Uterus (tissue), 4 donors: Measurements from ENCODE around the gene KCNH8. TPM values are rescaled to one million over a fixed set of nuclear protein-coding genes. Genes with fewer than 3 reads are reported as not detected.

ENCODE experiments used
- DNase-seq, 2 donors: peaks; one replicate each; pipeline ENCODE4 v3.0.0-alpha.2; 2019 to 2020
- H3K27ac ChIP-seq, 2 donors: fragments of 200-600 bp; sonication (generic); 1 replicate in 1 of 2; 2 replicates in 1 of 2; pipeline ENCODE4 v1.5.1; 2016 to 2018
- H3K27me3 ChIP-seq, 2 donors: fragments of 200-600 bp; sonication (generic); one replicate each; pipeline ENCODE4 v1.5.1; 2018 to 2019; ENCODE audit warnings: control low read depth in 1 of 2
- H3K36me3 ChIP-seq, 2 donors: fragments of 200-600 bp; sonication (generic); one replicate each; pipeline ENCODE4 v1.5.1; 2019; ENCODE audit warnings: control low read depth in 1 of 2
- H3K4me1 ChIP-seq, 2 donors: fragments of 200-600 bp; sonication (generic); one replicate each; pipeline ENCODE4 v1.5.1; 2018 to 2019; ENCODE audit warnings: control low read depth in 1 of 2
- H3K4me3 ChIP-seq, 2 donors: fragments of 200-600 bp; sonication (generic); 1 replicate in 1 of 2; 2 replicates in 1 of 2; pipeline ENCODE4 v1.5.1; 2018 to 2019; ENCODE audit warnings: mild to moderate bottlenecking in 1 of 2
- H3K9me3 ChIP-seq, 2 donors: fragments of 200-600 bp; sonication (generic); one replicate each; pipeline ENCODE4 v1.5.1; 2019; ENCODE audit warnings: control low read depth in 1 of 2
- CTCF ChIP-seq, 4 experiments: fragments of 200-600 bp in 2 of 4; fragments of 450-650 bp in 2 of 4; sonication (generic) in 2 of 4; IDR thresholded peaks; one replicate each; pipeline ENCODE4 v1.5.1; 2016 to 2019; ENCODE audit warnings: antibody characterized with exemption in 4 of 4, mild to moderate bottlenecking in 2 of 4, moderate library complexity in 1 of 4
- POLR2A ChIP-seq, 2 donors: fragments of 450-650 bp; IDR thresholded peaks; one replicate each; pipeline ENCODE4 v1.6.1; 2016; ENCODE audit warnings: antibody characterized with exemption in 2 of 2, mild to moderate bottlenecking in 1 of 2, moderate library complexity in 1 of 2
- intact Hi-C: fragments of 100-400 bp; cut with DNase I; formaldehyde crosslinking; loops from one replicate; pipeline ENCODE4 v1.15.1; 2023; ENCODE audit warnings: low total_unique reads
- total RNA-seq, 4 donors: library from RNA; depleted of rRNA in 3 of 4; stranded (reverse); fragments of >200 nt in 3 of 4; gene quantifications; one replicate each; pipeline versions ENCODE4 v1.1.0 to v1.2.4, GENCODE V29; 2014 to 2023
- donor health status: DM: yes; HTN: yes; CAD: no.

Gene KCNH8
- total RNA-seq, 4 donors from 2014 or later: 0.26 to 1.5 (median 0.49) TPM; not detected in 1

- no peaks in the 10 kb centered on the region for H3K36me3 ChIP-seq
- H3K27me3 ChIP-seq: no peaks in the 10 kb centered on the region
- DNase-seq: no peak
- H3K9me3 ChIP-seq: no peaks in the 10 kb centered on the region
- no peak for TF ChIP-seq POLR2A (IDR thresholded peaks at IDR 0.05)
- no peak for TF ChIP-seq CTCF (IDR thresholded peaks at IDR 0.05)
- intact Hi-C loops: no loop called here
- no peaks in the 10 kb centered on the region for H3K4me1 ChIP-seq
- H3K27ac ChIP-seq: no peak overlapping the region
- no peak overlapping the region for H3K4me3 ChIP-seq
Measured at GRCh38 chr3:19364148-19364547, 215.8 kb downstream of the KCNH8 start.

GRCh38 chr3:19365471-19365870 is 217.2 kb downstream of the KCNH8 start:
- TF ChIP-seq CTCF (IDR thresholded peaks at IDR 0.05) (no peak), POLR2A (IDR thresholded peaks at IDR 0.05) (no peak)
- Histone ChIP-seq H3K4me3 (no peak overlapping the region), H3K4me1 (no peaks in the 10 kb centered on the region), H3K27me3 (no peaks in the 10 kb centered on the region), H3K9me3 (no peaks in the 10 kb centered on the region), H3K27ac (no peak overlapping the region), H3K36me3 (no peaks in the 10 kb centered on the region)
- DNase-seq: no peak
- intact Hi-C loops: no loop called here

- intact Hi-C loops: no loop called here
- no peaks in the 10 kb centered on the region for H3K27me3 ChIP-seq
- no peak overlapping the region for H3K27ac ChIP-seq
- H3K36me3 ChIP-seq: no peaks in the 10 kb centered on the region
- no peaks in the 10 kb centered on the region for H3K9me3 ChIP-seq
- DNase-seq: no peak
- no peak for TF ChIP-seq POLR2A (IDR thresholded peaks at IDR 0.05)
- no peak for TF ChIP-seq CTCF (IDR thresholded peaks at IDR 0.05)
- no peak overlapping the region for H3K4me3 ChIP-seq
- H3K4me1 ChIP-seq: no peaks in the 10 kb centered on the region
Measured at GRCh38 chr3:19384868-19385267, 236.6 kb downstream of the KCNH8 start.

- Histone ChIP-seq H3K27me3 (no peaks in the 10 kb centered on the region), H3K4me1 (no peaks in the 10 kb centered on the region), H3K36me3 (no peaks in the 10 kb centered on the region), H3K9me3 (no peaks in the 10 kb centered on the region), H3K4me3 (no peak overlapping the region), H3K27ac (no peak overlapping the region)
- TF ChIP-seq POLR2A (IDR thresholded peaks at IDR 0.05) (no peak), CTCF (IDR thresholded peaks at IDR 0.05) (no peak)
- DNase-seq: no peak
- intact Hi-C loops: no loop called here
Measured at GRCh38 chr3:19392150-19392549, 243.8 kb downstream of the KCNH8 start.

GRCh38 chr3:19394946-19395345 is 246.6 kb downstream of the KCNH8 start:
- no peak overlapping the region for H3K27ac ChIP-seq
- DNase-seq: no peak
- no peaks in the 10 kb centered on the region for H3K36me3 ChIP-seq
- no peak overlapping the region for H3K4me3 ChIP-seq
- no peaks in the 10 kb centered on the region for H3K9me3 ChIP-seq
- intact Hi-C loops: no loop called here
- H3K4me1 ChIP-seq: no peaks in the 10 kb centered on the region
- H3K27me3 ChIP-seq: no peaks in the 10 kb centered on the region
- no peak for TF ChIP-seq POLR2A (IDR thresholded peaks at IDR 0.05)
- TF ChIP-seq CTCF (IDR thresholded peaks at IDR 0.05): no peak
